Activated CD8-positive, alpha-beta T cell treated with anti-CD3 and anti-CD28 coated beads for 36 hours (primary cell): ENCODE measurements around the gene HGS. TPM values are rescaled to one million over a fixed set of nuclear protein-coding genes. Genes with fewer than 3 reads are reported as not detected.

ENCODE experiments used
- microRNA-seq: library from miRNA; unstranded; fragments of <30 nt; microRNA quantifications from one replicate; pipeline ENCODE4 v1.2.0, GENCODE V29; 2022; ENCODE audit warnings: borderline microRNAs expressed, borderline replicate concordance
- total RNA-seq, 2 experiments: library from RNA; stranded (reverse); gene quantifications; one replicate each; pipeline ENCODE4 v1.2.3, GENCODE V29; 2021

The HGS gene
- total RNA-seq, 2 experiments from 2014 or later = 98.9 to 113 TPM

Small RNAs within 50 kb of the gene (microRNA-seq; reads per million reads assigned to microRNA genes)
- 0.91 reads per million for gene MIR6786

Other genes starting within 250 kb of the HGS start
- gene ACTG1, start 171.2 kb upstream of the HGS start, total RNA-seq = 1,000 to 10,000 TPM; 4,606 to 4,756 TPM
- under 1 TPM in 1 of 2 experiments, not detected in 1; 0.32 TPM for gene FSCN2, start 155.6 kb upstream of the HGS start, total RNA-seq
- 10 to 100 TPM; 40.5 to 42.7 TPM for gene FAAP100, start 131.7 kb upstream of the HGS start, total RNA-seq
- 10 to 100 TPM; 75.9 to 87.7 TPM for gene NPLOC4, start 46.9 kb upstream of the HGS start, total RNA-seq
- gene TSPAN10, start 46.8 kb upstream of the HGS start, total RNA-seq = under 1 TPM; 0.18 to 0.22 TPM
- gene PDE6G, start 27.5 kb upstream of the HGS start, total RNA-seq = 10 to 100 TPM in 1 of 2 experiments, 1 to 10 TPM in 1; 8.9 to 11.4 TPM
- gene OXLD1, start 17.4 kb upstream of the HGS start, total RNA-seq = 10 to 100 TPM; 50.1 to 52.6 TPM
- gene CCDC137, start 17.3 kb upstream of the HGS start, total RNA-seq = 10 to 100 TPM; 34.1 to 37.2 TPM
- gene ARL16, start 214 bp upstream of the HGS start, total RNA-seq = 10 to 100 TPM; 22.3 to 23.5 TPM
- 100 to 1,000 TPM; 149 to 152 TPM for gene MRPL12, start 19.4 kb downstream of the HGS start, total RNA-seq
- 10 to 100 TPM; 29.4 to 30.5 TPM for gene SLC25A10, start 28.3 kb downstream of the HGS start, total RNA-seq
- not detected for gene GCGR, start 120.1 kb downstream of the HGS start, total RNA-seq
- 10 to 100 TPM; 55.1 to 56.5 TPM for gene MCRIP1, start 149.3 kb downstream of the HGS start, total RNA-seq
- gene PPP1R27, start 151.0 kb downstream of the HGS start, total RNA-seq = not detected
- gene P4HB, start 176.5 kb downstream of the HGS start, total RNA-seq = 100 to 1,000 TPM; 408 to 434 TPM
- 100 to 1,000 TPM; 450 to 470 TPM for gene ARHGDIA, start 187.3 kb downstream of the HGS start, total RNA-seq
- gene ALYREF, start 207.6 kb downstream of the HGS start, total RNA-seq = 100 to 1,000 TPM; 241 TPM
- gene ANAPC11, start 207.7 kb downstream of the HGS start, total RNA-seq = 100 to 1,000 TPM; 122 to 130 TPM
- gene NPB, start 218.2 kb downstream of the HGS start, total RNA-seq = under 1 TPM in 1 of 2 experiments, not detected in 1; 0.18 TPM
- 10 to 100 TPM; 20.5 to 22.6 TPM for gene PCYT2, start 227.4 kb downstream of the HGS start, total RNA-seq
- 10 to 100 TPM; 28.1 to 32.0 TPM for gene SIRT7, start 234.2 kb downstream of the HGS start, total RNA-seq
- gene MAFG, start 243.7 kb downstream of the HGS start, total RNA-seq = 10 to 100 TPM; 12.4 to 14.1 TPM